ENCODE measurements around the gene TECRL.

TECRL gene

GRCh38 chr4:64327237-64327636 lies 82.0 kb downstream of the TECRL start:
- DNase-seq: no peak

- no peak for DNase-seq
Observed at GRCh38 chr4:64326507-64326906, 82.7 kb downstream of the TECRL start.

GRCh38 chr4:64306255-64306565 lies 103.0 kb downstream of the TECRL start:
- no peak for DNase-seq

- no peak for DNase-seq
Observed at GRCh38 chr4:64305565-64306254, 103.5 kb downstream of the TECRL start.

- no peak for DNase-seq
Observed at GRCh38 chr4:64272432-64272831, 136.8 kb downstream of the TECRL start.

GRCh38 chr4:64271601-64272081 lies 137.6 kb downstream of the TECRL start:
- no peak for DNase-seq

- DNase-seq: no peak
Observed at GRCh38 chr4:64266669-64267068, 142.6 kb downstream of the TECRL start.

GRCh38 chr4:64266263-64266662 lies 143.0 kb downstream of the TECRL start:
- DNase-seq: no peak

GRCh38 chr4:64251781-64252180 lies 157.5 kb downstream of the TECRL start:
- no peak for DNase-seq

GRCh38 chr4:64250488-64250887 lies 158.8 kb downstream of the TECRL start:
- no peak for DNase-seq

- no peak for DNase-seq
Observed at GRCh38 chr4:64250061-64250460, 159.2 kb downstream of the TECRL start.

- DNase-seq: no peak
Observed at GRCh38 chr4:64248186-64248585, 161.1 kb downstream of the TECRL start.

GRCh38 chr4:64230709-64231310 lies 178.4 kb downstream of the TECRL start:
- peak; percentile 4 for DNase-seq

Measured in RPMI8226 (cell line).